H1 (cell line): ENCODE results near the gene PYGL. TPM values are rescaled to one million over a fixed set of nuclear protein-coding genes. Genes with fewer than 3 reads are reported as not detected.
A peak's percentile ranks its signal among the peaks of the same experiment; 100 is the strongest.

Experiments used
- CHD2 ChIP-seq: IDR thresholded peaks from 2 replicates; pipeline ENCODE4 v1.6.1; 2012; ENCODE audit warnings: low read length, improper control_type of control experiment
- CREB1 ChIP-seq: IDR thresholded peaks from 2 replicates; pipeline ENCODE4 v1.6.1; 2012; ENCODE audit warnings: inconsistent platforms
- CTCF ChIP-seq, 3 experiments: IDR thresholded peaks; 1 replicate in 2 of 3; 2 replicates in 1 of 3; pipeline versions ENCODE4 v1.5.1 to v1.6.1; 2011; ENCODE audit warnings: low read length in 3 of 3, mild to moderate bottlenecking in 3 of 3, inconsistent platforms in 2 of 3, low read depth in 1 of 3, moderate library complexity in 1 of 3; ENCODE audit not compliant: insufficient read depth in 1 of 3; ENCODE audit errors: control extremely low read depth in 1 of 3
- JUN ChIP-seq: IDR thresholded peaks from 2 replicates; pipeline ENCODE4 v1.6.1; 2011; ENCODE audit warnings: low read depth, mild to moderate bottlenecking, improper control_type of control experiment, low read length
- POLR2A ChIP-seq, 2 experiments: IDR thresholded peaks; 1 replicate in 1 of 2; 2 replicates in 1 of 2; pipeline ENCODE4 v1.6.1; 2011; ENCODE audit warnings: low read depth in 2 of 2, low read length in 2 of 2, mild to moderate bottlenecking in 2 of 2; ENCODE audit errors: control extremely low read depth in 1 of 2
- RAD21 ChIP-seq, 2 experiments: IDR thresholded peaks in 1 of 2; conservative IDR thresholded peaks in 1 of 2; 2 replicates each; pipeline ENCODE4 v1.6.1; 2011; ENCODE audit warnings: low read depth in 2 of 2, low read length in 2 of 2, improper control_type of control experiment in 1 of 2, inconsistent platforms in 1 of 2, mild to moderate bottlenecking in 1 of 2, moderate library complexity in 1 of 2
- RBBP5 ChIP-seq: IDR thresholded peaks from 2 replicates; pipeline ENCODE4 v1.7.1; 2012; ENCODE audit warnings: low read depth, mild to moderate bottlenecking, inconsistent platforms, low read length, moderate library complexity, borderline replicate concordance
- SP1 ChIP-seq: IDR thresholded peaks from 2 replicates; pipeline ENCODE4 v1.6.1; 2011; ENCODE audit warnings: low read depth, low read length
- polyA plus RNA-seq, 7 experiments: library from polyadenylated mRNA; depleted of rRNA in 3 of 7; stranded (reverse) in 5 of 7; unstranded in 2 of 7; fragments of >200 nt in 5 of 7; fragments of 200-250 nt in 2 of 7; gene quantifications; 1 replicate in 5 of 7; 2 replicates in 1 of 7; 4 replicates in 1 of 7; pipeline versions ENCODE4 v1.2.1 to v1.2.3, GENCODE V29; 2011 to 2013; ENCODE audit warnings: missing spikeins in 2 of 7, mixed read lengths in 2 of 7
- total RNA-seq: library from RNA; stranded (reverse); fragmentation: NEBNext Ultra II Directional; extraction: Animal tissue kit (Norgen Biotek cat#: 25700); gene quantifications from 2 replicates; pipeline ENCODE4 v1.2.1, GENCODE V29; 2021
- TF ChIP-seq, protein P1 (sequence below): fragments of 300-600 bp; sonication (generic); IDR thresholded peaks from 2 replicates; pipeline ENCODE4 v1.7.1; 2012; ENCODE audit warnings: low read length, moderate library complexity, mild to moderate bottlenecking, inconsistent platforms; ENCODE audit not compliant: insufficient replicate concordance

Gene PYGL
- total and polyA plus RNA-seq, 2 of the 8 experiments (the other 6 are each of a cell fraction or from before 2014, with no cell fraction given): 26.1 to 50.5 TPM

DNA sequence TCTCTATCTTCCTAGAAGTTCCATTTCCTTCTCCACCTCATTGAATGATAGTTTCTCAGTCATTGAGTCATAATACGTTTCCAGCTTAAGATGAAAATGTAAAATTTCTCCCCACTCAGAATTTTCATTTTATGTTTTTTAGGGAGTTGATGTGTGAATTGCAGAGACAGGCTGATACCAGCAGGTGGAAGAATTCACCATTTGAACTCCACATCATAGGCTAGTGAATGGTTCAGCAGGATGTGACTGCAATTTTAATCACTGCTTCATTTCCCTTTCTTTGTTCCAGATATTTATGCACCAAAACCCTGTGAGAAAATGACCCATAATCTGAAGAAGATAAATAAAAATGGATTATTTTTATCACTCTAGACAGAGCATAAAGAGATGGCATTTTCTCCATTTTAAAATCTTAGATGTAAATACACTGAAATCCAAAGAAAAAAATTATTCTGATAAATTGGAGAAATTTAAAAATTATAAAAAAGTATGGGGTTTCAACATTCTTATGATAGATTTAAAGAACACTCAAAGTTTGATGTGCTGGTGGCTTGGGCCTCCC, 10.6 kb upstream of the PYGL start (continued):
- TF ChIP-seq, protein P1, sequence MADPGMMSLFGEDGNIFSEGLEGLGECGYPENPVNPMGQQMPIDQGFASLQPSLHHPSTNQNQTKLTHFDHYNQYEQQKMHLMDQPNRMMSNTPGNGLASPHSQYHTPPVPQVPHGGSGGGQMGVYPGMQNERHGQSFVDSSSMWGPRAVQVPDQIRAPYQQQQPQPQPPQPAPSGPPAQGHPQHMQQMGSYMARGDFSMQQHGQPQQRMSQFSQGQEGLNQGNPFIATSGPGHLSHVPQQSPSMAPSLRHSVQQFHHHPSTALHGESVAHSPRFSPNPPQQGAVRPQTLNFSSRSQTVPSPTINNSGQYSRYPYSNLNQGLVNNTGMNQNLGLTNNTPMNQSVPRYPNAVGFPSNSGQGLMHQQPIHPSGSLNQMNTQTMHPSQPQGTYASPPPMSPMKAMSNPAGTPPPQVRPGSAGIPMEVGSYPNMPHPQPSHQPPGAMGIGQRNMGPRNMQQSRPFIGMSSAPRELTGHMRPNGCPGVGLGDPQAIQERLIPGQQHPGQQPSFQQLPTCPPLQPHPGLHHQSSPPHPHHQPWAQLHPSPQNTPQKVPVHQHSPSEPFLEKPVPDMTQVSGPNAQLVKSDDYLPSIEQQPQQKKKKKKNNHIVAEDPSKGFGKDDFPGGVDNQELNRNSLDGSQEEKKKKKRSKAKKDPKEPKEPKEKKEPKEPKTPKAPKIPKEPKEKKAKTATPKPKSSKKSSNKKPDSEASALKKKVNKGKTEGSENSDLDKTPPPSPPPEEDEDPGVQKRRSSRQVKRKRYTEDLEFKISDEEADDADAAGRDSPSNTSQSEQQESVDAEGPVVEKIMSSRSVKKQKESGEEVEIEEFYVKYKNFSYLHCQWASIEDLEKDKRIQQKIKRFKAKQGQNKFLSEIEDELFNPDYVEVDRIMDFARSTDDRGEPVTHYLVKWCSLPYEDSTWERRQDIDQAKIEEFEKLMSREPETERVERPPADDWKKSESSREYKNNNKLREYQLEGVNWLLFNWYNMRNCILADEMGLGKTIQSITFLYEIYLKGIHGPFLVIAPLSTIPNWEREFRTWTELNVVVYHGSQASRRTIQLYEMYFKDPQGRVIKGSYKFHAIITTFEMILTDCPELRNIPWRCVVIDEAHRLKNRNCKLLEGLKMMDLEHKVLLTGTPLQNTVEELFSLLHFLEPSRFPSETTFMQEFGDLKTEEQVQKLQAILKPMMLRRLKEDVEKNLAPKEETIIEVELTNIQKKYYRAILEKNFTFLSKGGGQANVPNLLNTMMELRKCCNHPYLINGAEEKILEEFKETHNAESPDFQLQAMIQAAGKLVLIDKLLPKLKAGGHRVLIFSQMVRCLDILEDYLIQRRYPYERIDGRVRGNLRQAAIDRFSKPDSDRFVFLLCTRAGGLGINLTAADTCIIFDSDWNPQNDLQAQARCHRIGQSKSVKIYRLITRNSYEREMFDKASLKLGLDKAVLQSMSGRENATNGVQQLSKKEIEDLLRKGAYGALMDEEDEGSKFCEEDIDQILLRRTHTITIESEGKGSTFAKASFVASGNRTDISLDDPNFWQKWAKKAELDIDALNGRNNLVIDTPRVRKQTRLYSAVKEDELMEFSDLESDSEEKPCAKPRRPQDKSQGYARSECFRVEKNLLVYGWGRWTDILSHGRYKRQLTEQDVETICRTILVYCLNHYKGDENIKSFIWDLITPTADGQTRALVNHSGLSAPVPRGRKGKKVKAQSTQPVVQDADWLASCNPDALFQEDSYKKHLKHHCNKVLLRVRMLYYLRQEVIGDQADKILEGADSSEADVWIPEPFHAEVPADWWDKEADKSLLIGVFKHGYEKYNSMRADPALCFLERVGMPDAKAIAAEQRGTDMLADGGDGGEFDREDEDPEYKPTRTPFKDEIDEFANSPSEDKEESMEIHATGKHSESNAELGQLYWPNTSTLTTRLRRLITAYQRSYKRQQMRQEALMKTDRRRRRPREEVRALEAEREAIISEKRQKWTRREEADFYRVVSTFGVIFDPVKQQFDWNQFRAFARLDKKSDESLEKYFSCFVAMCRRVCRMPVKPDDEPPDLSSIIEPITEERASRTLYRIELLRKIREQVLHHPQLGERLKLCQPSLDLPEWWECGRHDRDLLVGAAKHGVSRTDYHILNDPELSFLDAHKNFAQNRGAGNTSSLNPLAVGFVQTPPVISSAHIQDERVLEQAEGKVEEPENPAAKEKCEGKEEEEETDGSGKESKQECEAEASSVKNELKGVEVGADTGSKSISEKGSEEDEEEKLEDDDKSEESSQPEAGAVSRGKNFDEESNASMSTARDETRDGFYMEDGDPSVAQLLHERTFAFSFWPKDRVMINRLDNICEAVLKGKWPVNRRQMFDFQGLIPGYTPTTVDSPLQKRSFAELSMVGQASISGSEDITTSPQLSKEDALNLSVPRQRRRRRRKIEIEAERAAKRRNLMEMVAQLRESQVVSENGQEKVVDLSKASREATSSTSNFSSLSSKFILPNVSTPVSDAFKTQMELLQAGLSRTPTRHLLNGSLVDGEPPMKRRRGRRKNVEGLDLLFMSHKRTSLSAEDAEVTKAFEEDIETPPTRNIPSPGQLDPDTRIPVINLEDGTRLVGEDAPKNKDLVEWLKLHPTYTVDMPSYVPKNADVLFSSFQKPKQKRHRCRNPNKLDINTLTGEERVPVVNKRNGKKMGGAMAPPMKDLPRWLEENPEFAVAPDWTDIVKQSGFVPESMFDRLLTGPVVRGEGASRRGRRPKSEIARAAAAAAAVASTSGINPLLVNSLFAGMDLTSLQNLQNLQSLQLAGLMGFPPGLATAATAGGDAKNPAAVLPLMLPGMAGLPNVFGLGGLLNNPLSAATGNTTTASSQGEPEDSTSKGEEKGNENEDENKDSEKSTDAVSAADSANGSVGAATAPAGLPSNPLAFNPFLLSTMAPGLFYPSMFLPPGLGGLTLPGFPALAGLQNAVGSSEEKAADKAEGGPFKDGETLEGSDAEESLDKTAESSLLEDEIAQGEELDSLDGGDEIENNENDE: no peak
- TF ChIP-seq CREB1: no peak
- TF ChIP-seq JUN: no peak
- TF ChIP-seq SP1: no peak
- no peak for TF ChIP-seq RBBP5
- no peak for TF ChIP-seq CHD2
- peak; percentile 64 to 71 for TF ChIP-seq RAD21 (IDR thresholded peaks at IDR 0.05 in 1 of 2, conservative IDR thresholded peaks at IDR 0.05 in 1 of 2; ENCODE audit: low read depth in 2 of 2, low read length in 2 of 2)
- no peak for TF ChIP-seq POLR2A (IDR thresholded peaks at IDR 0.05; ENCODE audit: control extremely low read depth in 1 of 2, low read depth in 2 of 2, low read length in 2 of 2)
- TF ChIP-seq CTCF (IDR thresholded peaks at IDR 0.05; ENCODE audit: control extremely low read depth in 1 of 3, insufficient read depth in 1 of 3, low read depth in 1 of 3, low read length in 3 of 3): peak in 2 of 3 experiments; percentile 54 to 61; a peak in 3 of 4 replicates
